Hepatocyte (in vitro differentiated cells): ENCODE data around the gene SFXN5. TPM values are rescaled to one million over a fixed set of nuclear protein-coding genes. Genes with fewer than 3 reads are reported as not detected.

Source experiments
- DNase-seq: peaks from one replicate; pipeline ENCODE4 v3.0.0-alpha.2; 2016; ENCODE audit warnings: low spot score
- H2AFZ ChIP-seq: fragments of 200-600 bp; sonication (generic); 2 replicates; pipeline ENCODE4 v1.6.0; 2016; ENCODE audit warnings: antibody characterized with exemption, mild to moderate bottlenecking
- H3K27ac ChIP-seq: fragments of 200-600 bp; sonication (generic); 2 replicates; pipeline ENCODE4 v1.5.1; 2016; ENCODE audit warnings: mild to moderate bottlenecking
- H3K27me3 ChIP-seq: fragments of 200-600 bp; sonication (generic); 2 replicates; pipeline ENCODE4 v1.6.1; 2016
- H3K36me3 ChIP-seq: fragments of 200-600 bp; sonication (generic); replicated peaks from 2 replicates; pipeline ENCODE4 v1.5.1; 2016; ENCODE audit warnings: low read depth; ENCODE audit not compliant: insufficient read depth
- H3K4me1 ChIP-seq: fragments of 200-600 bp; sonication (generic); 2 replicates; pipeline ENCODE4 v1.5.1; 2016; ENCODE audit warnings: mild to moderate bottlenecking, moderate library complexity; ENCODE audit not compliant: insufficient read depth
- H3K4me2 ChIP-seq: fragments of 200-600 bp; sonication (generic); 2 replicates; pipeline ENCODE4 v1.6.0; 2016
- H3K4me3 ChIP-seq: fragments of 200-600 bp; sonication (generic); 2 replicates; pipeline ENCODE4 v1.5.1; 2016; ENCODE audit warnings: mild to moderate bottlenecking
- H3K79me2 ChIP-seq: fragments of 200-600 bp; sonication (generic); 2 replicates; pipeline ENCODE4 v1.6.0; 2017; ENCODE audit warnings: mild to moderate bottlenecking
- H3K9me2 ChIP-seq: fragments of 200-600 bp; sonication (generic); replicated peaks from 2 replicates; pipeline ENCODE4 v1.6.0; 2017; ENCODE audit warnings: mild to moderate bottlenecking; ENCODE audit not compliant: insufficient read depth
- H3K9me3 ChIP-seq: fragments of 200-600 bp; sonication (generic); 2 replicates; pipeline ENCODE4 v1.5.1; 2016; ENCODE audit warnings: low read depth, mild to moderate bottlenecking
- H4K20me1 ChIP-seq: fragments of 200-600 bp; sonication (generic); 2 replicates; pipeline ENCODE4 v1.6.0; 2016; ENCODE audit warnings: mild to moderate bottlenecking; ENCODE audit not compliant: insufficient read depth, poor library complexity, severe bottlenecking
- CTCF ChIP-seq: fragments of 200-600 bp; sonication (generic); IDR thresholded peaks from 2 replicates; pipeline ENCODE4 v1.5.1; 2016; ENCODE audit warnings: antibody characterized with exemption, mild to moderate bottlenecking; ENCODE audit not compliant: poor library complexity
- EZH2 ChIP-seq: fragments of 200-600 bp; sonication (generic); IDR thresholded peaks from 2 replicates; pipeline ENCODE4 v1.6.1; 2016; ENCODE audit warnings: antibody characterized with exemption, mild to moderate bottlenecking, borderline replicate concordance
- EZH2phosphoT487 ChIP-seq: fragments of 200-600 bp; sonication (generic); IDR thresholded peaks from one replicate; pipeline ENCODE4 v1.6.1; 2018; ENCODE audit warnings: antibody characterized with exemption, mild to moderate bottlenecking, low read depth, moderate library complexity; ENCODE audit not compliant: unreplicated experiment, severe bottlenecking
- WGBS: methylation state at CpG from one replicate; pipeline ENCODE4 v1.1.6; 2016; ENCODE audit warnings: low lambda C conversion rate; ENCODE audit errors: missing lambda C conversion rate; 5-methylcytosine and 5-hydroxymethylcytosine counted together
- polyA plus RNA-seq: library from polyadenylated mRNA; unstranded; fragments of >200 nt; fragmentation: Nextera tagmentation; extraction: Ambion mirVana; gene quantifications from 2 replicates; pipeline ENCODE4 v1.2.1, GENCODE V29; 2016
- total RNA-seq: library from RNA; depleted of rRNA; stranded (reverse); fragments of >200 nt; gene quantifications from 2 replicates; pipeline ENCODE4 v1.2.3, GENCODE V29; 2014

The SFXN5 gene
- total and polyA plus RNA-seq, 2 experiments from 2014 or later, result 25.8 to 34.6 TPM

GRCh38 chr2:72959995-72960981 lies 111.2 kb downstream of the SFXN5 start:
- Histone ChIP-seq H2AFZ (no peak overlapping the region), H3K9me3 (no peaks in the 10 kb centered on the region), H4K20me1 (no peaks in the 10 kb centered on the region), H3K27ac (no peak overlapping the region), H3K4me1 (no peaks in the 10 kb centered on the region), H3K4me3 (no peak overlapping the region), H3K27me3 (no peaks in the 10 kb centered on the region), H3K4me2 (no peak overlapping the region), H3K9me2 (no peaks in the 10 kb centered on the region), H3K79me2 (no peaks in the 10 kb centered on the region), H3K36me3 (no peaks in the 10 kb centered on the region)
- TF ChIP-seq EZH2 (no peak), EZH2phosphoT487 (no peak), CTCF (no peak)
- WGBS, result 95% methylated on average over 25 of the region's 26 CpGs
- no peak for DNase-seq

- no peak overlapping the region for H3K27ac ChIP-seq
- no peaks in the 10 kb centered on the region for H3K4me1 ChIP-seq
- H2AFZ ChIP-seq, result no peak overlapping the region
- TF ChIP-seq EZH2 (no peak), EZH2phosphoT487 (no peak), CTCF (no peak)
- no peaks in the 10 kb centered on the region for H3K9me2 ChIP-seq
- no peak overlapping the region for H3K4me2 ChIP-seq
- H3K4me3 ChIP-seq, result no peak overlapping the region
- no peaks in the 10 kb centered on the region for H3K9me3 ChIP-seq
- no peaks in the 10 kb centered on the region for H3K27me3 ChIP-seq
- H3K36me3 ChIP-seq, result no peaks in the 10 kb centered on the region
- H4K20me1 ChIP-seq, result no peaks in the 10 kb centered on the region
- WGBS, result 94% methylated on average over 8 of the region's 8 CpGs
- DNase-seq, result no peak
- H3K79me2 ChIP-seq, result no peaks in the 10 kb centered on the region
These were observed 112.0 kb downstream of the SFXN5 start for GRCh38 chr2:72959554-72959953.

GRCh38 chr2:72958542-72959385 lies 112.7 kb downstream of the SFXN5 start:
- no peak for DNase-seq
- Histone ChIP-seq H3K36me3 (no peaks in the 10 kb centered on the region), H4K20me1 (no peaks in the 10 kb centered on the region), H3K4me3 (no peak overlapping the region), H3K4me2 (no peak overlapping the region), H3K9me2 (no peaks in the 10 kb centered on the region), H3K79me2 (no peaks in the 10 kb centered on the region), H3K27me3 (no peaks in the 10 kb centered on the region), H3K27ac (no peak overlapping the region), H3K9me3 (no peaks in the 10 kb centered on the region), H3K4me1 (no peaks in the 10 kb centered on the region), H2AFZ (no peak overlapping the region)
- no peak for TF ChIP-seq CTCF
- no peak for TF ChIP-seq EZH2
- no peak for TF ChIP-seq EZH2phosphoT487
- 97% methylated on average over 13 of the region's 13 CpGs for WGBS
